ENCODE measurements around the gene RGS7BP. TPM values are rescaled to one million over a fixed set of nuclear protein-coding genes. Genes with fewer than 3 reads are reported as not detected.
"Not testable (repeated sequence)": the region's sequence is repeated elsewhere in the genome, so short reads cannot be mapped to it uniquely, and the experiment has no call there.

Gene RGS7BP
- total RNA-seq, 1 experiment from 2014 or later, result not detected

DNA sequence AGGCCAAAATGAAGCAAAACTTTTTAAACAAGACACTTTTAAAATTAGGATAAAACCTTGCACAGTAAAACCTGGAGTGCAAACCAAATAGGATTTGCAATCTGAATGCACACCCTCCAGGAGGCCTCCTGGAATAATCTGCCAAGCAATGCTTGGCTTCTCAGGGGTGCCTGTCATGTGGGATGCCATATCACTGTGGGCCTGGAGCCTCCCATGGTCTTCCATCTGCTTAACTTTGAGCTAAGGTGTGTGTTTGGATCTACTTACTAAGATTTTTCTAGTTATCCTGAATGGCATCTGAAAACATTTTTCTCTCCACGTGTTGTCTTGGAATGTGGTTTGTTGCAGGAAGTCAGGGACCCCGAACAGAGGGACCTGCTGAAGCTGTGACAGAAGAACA, 52.1 kb downstream of the RGS7BP start:
- no peaks in the 10 kb centered on the region for H3K79me2 ChIP-seq (ENCODE audit: low read depth)
- ChIA-PET CTCF (no interaction called here), POLR2A (ENCODE audit: unreplicated experiment) (no interaction called here)
- no peaks in the 10 kb centered on the region for H4K20me1 ChIP-seq (ENCODE audit: insufficient read depth)
- no TSS peak for BruUV-seq (replicated peaks)
- no peaks in the 10 kb centered on the region for H3K9me3 ChIP-seq (ENCODE audit: insufficient read depth, low read depth)
- no peaks in the 10 kb centered on the region for H3K27me3 ChIP-seq (ENCODE audit: insufficient read depth, low read depth)
- H2AFZ ChIP-seq, result no peak overlapping the region
- no peak for TF ChIP-seq EZH2 (IDR thresholded peaks at IDR 0.05; ENCODE audit: low read depth)
- TF ChIP-seq, protein P1, sequence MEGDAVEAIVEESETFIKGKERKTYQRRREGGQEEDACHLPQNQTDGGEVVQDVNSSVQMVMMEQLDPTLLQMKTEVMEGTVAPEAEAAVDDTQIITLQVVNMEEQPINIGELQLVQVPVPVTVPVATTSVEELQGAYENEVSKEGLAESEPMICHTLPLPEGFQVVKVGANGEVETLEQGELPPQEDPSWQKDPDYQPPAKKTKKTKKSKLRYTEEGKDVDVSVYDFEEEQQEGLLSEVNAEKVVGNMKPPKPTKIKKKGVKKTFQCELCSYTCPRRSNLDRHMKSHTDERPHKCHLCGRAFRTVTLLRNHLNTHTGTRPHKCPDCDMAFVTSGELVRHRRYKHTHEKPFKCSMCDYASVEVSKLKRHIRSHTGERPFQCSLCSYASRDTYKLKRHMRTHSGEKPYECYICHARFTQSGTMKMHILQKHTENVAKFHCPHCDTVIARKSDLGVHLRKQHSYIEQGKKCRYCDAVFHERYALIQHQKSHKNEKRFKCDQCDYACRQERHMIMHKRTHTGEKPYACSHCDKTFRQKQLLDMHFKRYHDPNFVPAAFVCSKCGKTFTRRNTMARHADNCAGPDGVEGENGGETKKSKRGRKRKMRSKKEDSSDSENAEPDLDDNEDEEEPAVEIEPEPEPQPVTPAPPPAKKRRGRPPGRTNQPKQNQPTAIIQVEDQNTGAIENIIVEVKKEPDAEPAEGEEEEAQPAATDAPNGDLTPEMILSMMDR (conservative IDR thresholded peaks at IDR 0.05), result no peak
- no peak for DNase-seq
- no peaks in the 10 kb centered on the region for H3K9me2 ChIP-seq (ENCODE audit: insufficient read depth)
- H3K36me3 ChIP-seq (ENCODE audit: low read depth), result no peaks in the 10 kb centered on the region
- H3K27ac ChIP-seq, result no peak overlapping the region
- no peaks in the 10 kb centered on the region for H3K4me1 ChIP-seq (replicated peaks; ENCODE audit: insufficient read depth)
- intact Hi-C loops (cut with micrococcal nuclease; ENCODE audit: unreplicated experiment), result no loop called here
- H3K4me3 ChIP-seq, result no peak overlapping the region
- H3F3A ChIP-seq (ENCODE audit: insufficient read depth, low read depth), result no peaks in the 10 kb centered on the region
- H3K4me2 ChIP-seq, result no peak overlapping the region

DNA sequence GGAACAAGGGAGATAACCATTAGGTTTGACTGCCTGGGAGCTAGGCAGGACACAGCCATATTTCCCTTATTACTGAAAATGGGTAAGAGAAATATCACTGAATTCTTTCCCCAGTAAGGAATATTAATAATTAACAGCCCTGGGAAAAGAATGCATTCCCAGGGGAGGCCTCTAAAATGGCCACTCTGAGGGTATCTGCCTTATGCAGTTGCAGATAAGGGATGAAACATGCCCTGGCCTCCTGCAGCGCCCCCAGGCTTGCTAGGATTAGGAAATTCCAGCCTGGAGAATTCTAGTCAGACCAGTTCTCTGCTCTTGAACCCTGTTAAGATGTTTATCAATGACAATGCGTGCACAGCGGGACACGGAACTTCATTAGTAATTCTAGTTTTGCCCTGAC, 52.8 kb downstream of the RGS7BP start:
- H3K4me3 ChIP-seq; H3K27me3 ChIP-seq (ENCODE audit: insufficient read depth, low read depth); H3K27ac ChIP-seq; H2AFZ ChIP-seq; H3F3A ChIP-seq (ENCODE audit: insufficient read depth, low read depth); H3K9me2 ChIP-seq (ENCODE audit: insufficient read depth); CTCF ChIA-PET; H4K20me1 ChIP-seq (ENCODE audit: insufficient read depth); H3K36me3 ChIP-seq (ENCODE audit: low read depth); H3K79me2 ChIP-seq (ENCODE audit: low read depth); DNase-seq; POLR2A ChIA-PET (ENCODE audit: unreplicated experiment); H3K9me3 ChIP-seq (ENCODE audit: insufficient read depth, low read depth); BruUV-seq (replicated peaks); H3K4me1 ChIP-seq (replicated peaks; ENCODE audit: insufficient read depth); intact Hi-C loops (cut with micrococcal nuclease; ENCODE audit: unreplicated experiment); H3K4me2 ChIP-seq: not testable (repeated sequence)

DNA sequence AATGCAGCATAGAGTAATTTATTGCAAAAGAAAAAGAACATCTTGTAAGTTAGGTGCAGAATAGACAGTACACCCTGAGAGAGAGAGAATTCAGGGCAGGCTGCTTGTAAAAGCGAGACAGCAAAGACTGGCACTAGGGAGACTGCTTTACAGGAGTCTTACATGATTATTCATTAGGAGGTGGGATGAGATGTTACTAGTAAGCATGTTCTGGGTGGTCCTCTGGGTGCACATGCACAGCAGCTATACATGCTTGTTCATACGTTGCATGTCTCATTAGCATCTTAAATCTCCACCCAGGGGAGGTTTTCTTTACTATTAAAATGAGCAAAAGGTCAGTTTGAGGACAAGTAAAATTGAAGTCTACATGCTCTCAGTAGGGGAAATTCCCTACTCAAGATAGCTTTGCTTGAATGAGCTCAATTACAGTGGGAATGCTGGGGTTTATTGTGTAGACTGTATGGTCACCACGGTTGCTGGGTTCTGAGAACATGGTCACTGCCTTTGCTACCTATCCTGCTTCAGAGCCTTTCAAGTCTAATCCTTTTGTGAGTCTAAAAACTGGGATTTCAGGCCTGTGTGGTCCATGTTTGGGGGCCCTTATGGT, 60.6 kb downstream of the RGS7BP start:
- Histone ChIP-seq H3K4me2 (no peak overlapping the region), H3K9me3 (ENCODE audit: insufficient read depth, low read depth) (no peaks in the 10 kb centered on the region), H3K27ac (no peak overlapping the region), H3K27me3 (ENCODE audit: insufficient read depth, low read depth) (no peaks in the 10 kb centered on the region), H3K36me3 (ENCODE audit: low read depth) (no peaks in the 10 kb centered on the region), H4K20me1 (ENCODE audit: insufficient read depth) (no peaks in the 10 kb centered on the region), H3K4me1 (replicated peaks; ENCODE audit: insufficient read depth) (no peaks in the 10 kb centered on the region), H2AFZ (no peak overlapping the region), H3F3A (ENCODE audit: insufficient read depth, low read depth) (no peaks in the 10 kb centered on the region), H3K79me2 (ENCODE audit: low read depth) (no peaks in the 10 kb centered on the region), H3K9me2 (ENCODE audit: insufficient read depth) (no peaks in the 10 kb centered on the region), H3K4me3 (no peak overlapping the region)
- no TSS peak for BruUV-seq (replicated peaks)
- intact Hi-C loops (cut with micrococcal nuclease; ENCODE audit: unreplicated experiment), result no loop called here
- CTCF ChIA-PET, result no interaction called here
- no peak for DNase-seq
- TF ChIP-seq, protein P1 (conservative IDR thresholded peaks at IDR 0.05), result no peak
- no peak for TF ChIP-seq EZH2 (IDR thresholded peaks at IDR 0.05; ENCODE audit: low read depth)
- POLR2A ChIA-PET (ENCODE audit: unreplicated experiment), result no interaction called here

DNA sequence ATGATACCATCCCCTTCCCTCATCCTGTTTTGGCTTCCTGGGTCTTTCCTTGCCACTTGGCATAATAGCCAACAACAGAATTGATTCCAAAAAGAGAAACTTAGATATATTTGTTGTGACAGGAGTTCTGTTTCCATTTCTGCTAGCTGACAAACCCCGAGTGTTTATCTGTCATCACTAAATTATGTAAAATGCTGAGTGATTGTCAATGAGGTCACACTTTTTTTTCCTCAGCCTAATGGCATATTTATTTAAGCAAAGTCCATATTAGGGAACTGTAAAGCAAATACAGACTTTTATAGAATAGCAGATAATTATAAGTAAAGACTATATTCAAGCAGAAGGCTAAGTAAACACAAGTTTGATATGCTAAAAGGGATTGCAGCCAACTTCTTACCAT, 64.0 kb downstream of the RGS7BP start:
- Histone ChIP-seq H3K4me1 (replicated peaks; ENCODE audit: insufficient read depth) (no peaks in the 10 kb centered on the region), H2AFZ (no peak overlapping the region), H3K4me3 (no peak overlapping the region), H3K27ac (no peak overlapping the region), H3K4me2 (no peak overlapping the region), H3K79me2 (ENCODE audit: low read depth) (no peaks in the 10 kb centered on the region), H4K20me1 (ENCODE audit: insufficient read depth) (no peaks in the 10 kb centered on the region), H3F3A (ENCODE audit: insufficient read depth, low read depth) (no peaks in the 10 kb centered on the region), H3K9me2 (ENCODE audit: insufficient read depth) (no peaks in the 10 kb centered on the region), H3K27me3 (ENCODE audit: insufficient read depth, low read depth) (no peaks in the 10 kb centered on the region), H3K36me3 (ENCODE audit: low read depth) (no peaks in the 10 kb centered on the region), H3K9me3 (ENCODE audit: insufficient read depth, low read depth) (no peaks in the 10 kb centered on the region)
- POLR2A ChIA-PET (ENCODE audit: unreplicated experiment), result no interaction called here
- CTCF ChIA-PET, result no interaction called here
- intact Hi-C loops (cut with micrococcal nuclease; ENCODE audit: unreplicated experiment), result no loop called here
- no peak for TF ChIP-seq EZH2 (IDR thresholded peaks at IDR 0.05; ENCODE audit: low read depth)
- TF ChIP-seq, protein P1 (conservative IDR thresholded peaks at IDR 0.05), result no peak
- no TSS peak for BruUV-seq (replicated peaks)
- no peak for DNase-seq
